Keratinocyte (primary cell): Measurements from ENCODE around the gene KPNA1. TPM values are rescaled to one million over a fixed set of nuclear protein-coding genes. Genes with fewer than 3 reads are reported as not detected.

Experiments
- DNase-seq: peaks from one replicate; pipeline ENCODE4 v3.0.0-alpha.2; 2011; ENCODE audit warnings: low read depth, missing footprints, low spot score
- FAIRE-seq: peaks from 2 replicates; lab custom pipeline; 2011; peaks lifted over from hg19 to GRCh38; lab: Jason Lieb, UNC
- H2AFZ ChIP-seq: 2 replicates; pipeline ENCODE4 v1.6.0; 2012; ENCODE audit warnings: low read length, control low read depth, inconsistent platforms; ENCODE audit not compliant: control insufficient read depth
- H3K27ac ChIP-seq: 2 replicates; pipeline ENCODE4 v1.5.1; 2011; ENCODE audit warnings: low read length; ENCODE audit not compliant: control insufficient read depth, insufficient read depth
- H3K27me3 ChIP-seq: 3 replicates; pipeline ENCODE4 v1.6.0; 2011; ENCODE audit warnings: low read length; ENCODE audit not compliant: control insufficient read depth, insufficient read depth; ENCODE audit errors: extremely low read depth
- H3K36me3 ChIP-seq, 2 experiments: 2 replicates in 1 of 2; 3 replicates in 1 of 2; pipeline ENCODE4 v1.5.1; 2011; ENCODE audit warnings: low read length in 2 of 2, mild to moderate bottlenecking in 1 of 2; ENCODE audit not compliant: control insufficient read depth in 2 of 2, insufficient read depth in 2 of 2; ENCODE audit errors: extremely low read depth in 1 of 2
- H3K4me1 ChIP-seq: 3 replicates; pipeline ENCODE4 v1.5.1; 2011; ENCODE audit warnings: low read length; ENCODE audit not compliant: control insufficient read depth, insufficient read depth; ENCODE audit errors: extremely low read depth
- H3K4me2 ChIP-seq: 3 replicates; pipeline ENCODE4 v1.6.0; 2011; ENCODE audit warnings: low read depth, low read length; ENCODE audit not compliant: control insufficient read depth, insufficient read depth; ENCODE audit errors: extremely low read depth
- H3K4me3 ChIP-seq, 3 experiments: fragments of 200-600 bp in 1 of 3; sonication (generic) in 1 of 3; 2 replicates in 2 of 3; 3 replicates in 1 of 3; pipeline ENCODE4 v1.5.1; 2011 to 2016; ENCODE audit warnings: low read length in 3 of 3, mild to moderate bottlenecking in 3 of 3, control low read depth in 2 of 3, inconsistent platforms in 1 of 3, low read depth in 1 of 3, mixed read lengths in 1 of 3, mixed run types in 1 of 3, moderate library complexity in 1 of 3; ENCODE audit not compliant: control insufficient read depth in 2 of 3, insufficient read depth in 2 of 3; ENCODE audit errors: extremely low read depth in 1 of 3
- H3K79me2 ChIP-seq: 2 replicates; pipeline ENCODE4 v1.6.0; 2012; ENCODE audit warnings: low read length; ENCODE audit not compliant: control insufficient read depth, insufficient read depth
- H3K9ac ChIP-seq: 3 replicates; pipeline ENCODE4 v1.6.0; 2011; ENCODE audit warnings: low read length; ENCODE audit not compliant: control insufficient read depth, insufficient read depth; ENCODE audit errors: extremely low read depth
- H3K9me1 ChIP-seq: 3 replicates; pipeline ENCODE4 v1.6.0; 2011; ENCODE audit warnings: low read length; ENCODE audit not compliant: control insufficient read depth, insufficient read depth; ENCODE audit errors: extremely low read depth
- H3K9me3 ChIP-seq: 2 replicates; pipeline ENCODE4 v1.5.1; 2012; ENCODE audit warnings: low read depth, low read length; ENCODE audit not compliant: control insufficient read depth
- H4K20me1 ChIP-seq: 3 replicates; pipeline ENCODE4 v1.6.0; 2011; ENCODE audit warnings: low read length; ENCODE audit not compliant: control insufficient read depth, insufficient read depth; ENCODE audit errors: extremely low read depth
- CTCF ChIP-seq, 3 experiments: IDR thresholded peaks in 1 of 3; conservative IDR thresholded peaks in 1 of 3; optimal IDR thresholded peaks in 1 of 3; 2 replicates in 2 of 3; 3 replicates in 1 of 3; pipeline versions ENCODE3 to v1.5.1; 2011; ENCODE audit warnings: low read length in 3 of 3, mild to moderate bottlenecking in 3 of 3, moderate library complexity in 2 of 3, control low read depth in 1 of 3, inconsistent platforms in 1 of 3; ENCODE audit not compliant: insufficient read depth in 2 of 3; ENCODE audit errors: extremely low read depth in 1 of 3
- EZH2 ChIP-seq: IDR thresholded peaks from one replicate; pipeline ENCODE4 v1.6.1; 2012; ENCODE audit warnings: inconsistent platforms, mild to moderate bottlenecking, low read length, moderate library complexity
- dilution Hi-C: fragments of 300-500 bp; cut with MboI; formaldehyde crosslinking; loops from one replicate; pipeline ENCODE4 v1.7.0; 2020; ENCODE audit warnings: low sequenced_read_pairs; ENCODE audit not compliant: extremely low pct_ligation_motif_present
- polyA plus RNA-seq, 5 experiments: library from polyadenylated mRNA; depleted of rRNA in 3 of 5; stranded (reverse) in 3 of 5; stranded (forward) in 1 of 5; unstranded in 1 of 5; fragments of >200 nt; gene quantifications; 1 replicate in 1 of 5; 2 replicates in 3 of 5; 3 replicates in 1 of 5; pipeline versions ENCODE4 v1.2.1 to v1.2.3, GENCODE V29; 2011 to 2012; ENCODE audit warnings: missing spikeins in 2 of 5, low read depth in 1 of 5, low replicate concordance in 1 of 5

KPNA1 gene
- polyA plus RNA-seq, 1 donor (not counting 4 experiments of a cell fraction or from before 2014, with no cell fraction given) = 66.7 TPM

DNA sequence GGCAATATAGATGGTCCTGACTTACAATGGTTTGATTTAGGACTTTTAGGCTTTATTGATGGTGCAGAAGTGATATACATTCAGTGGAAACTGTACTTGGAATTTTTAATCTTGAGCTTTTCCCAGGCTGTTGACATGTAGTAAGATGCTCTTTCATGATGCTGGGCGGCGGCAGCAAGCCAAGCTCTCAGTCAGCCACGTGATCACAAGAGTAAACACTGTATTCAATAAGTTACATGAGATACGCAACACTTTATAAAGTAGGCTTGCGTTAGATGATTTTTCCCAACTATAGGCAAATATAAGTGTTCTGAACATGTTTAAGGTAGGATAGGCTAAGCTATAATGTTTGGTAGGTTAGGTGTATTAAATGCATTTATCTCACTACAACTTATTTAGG, 31.4 kb upstream of the KPNA1 start:
- no peaks in the 10 kb centered on the region for H3K9me3 ChIP-seq
- dilution Hi-C loops = no loop called here
- FAIRE-seq = no peak

DNA sequence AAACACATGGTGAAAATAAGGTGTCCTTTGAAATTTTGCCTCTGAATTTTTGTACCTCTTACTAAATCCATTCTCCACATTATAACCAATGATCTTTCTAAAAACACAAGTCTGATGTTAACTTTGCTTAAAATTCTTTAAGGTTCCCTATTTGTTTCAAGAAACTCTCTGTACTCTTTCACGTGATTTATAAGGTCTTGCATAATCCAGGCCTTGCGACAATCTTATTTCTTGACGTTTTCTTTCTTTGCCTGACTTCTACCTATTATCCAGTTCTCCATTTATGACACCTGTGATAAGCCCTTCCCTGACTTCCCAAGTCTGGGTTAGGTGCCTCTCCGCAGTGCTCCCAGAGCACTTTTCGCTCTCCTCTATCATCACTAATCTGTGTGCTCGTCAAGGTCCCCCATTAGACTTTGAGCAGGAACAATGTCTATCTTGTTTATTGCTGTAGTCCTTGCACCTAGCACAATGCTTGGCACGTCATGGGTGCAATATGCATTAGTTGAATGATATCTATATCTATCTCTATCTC, 24.3 kb upstream of the KPNA1 start:
- H3K4me2 ChIP-seq = no peak overlapping the region
- no peak overlapping the region for H3K27ac ChIP-seq
- H3K9me3 ChIP-seq = no peaks in the 10 kb centered on the region
- H3K4me3 ChIP-seq = no peak overlapping the region
- dilution Hi-C loops = no loop called here
- no peaks in the 10 kb centered on the region for H3K9me1 ChIP-seq
- no peak overlapping the region for H3K9ac ChIP-seq
- no peaks in the 10 kb centered on the region for H3K27me3 ChIP-seq
- peaks cover 3% of the 10 kb centered on the region for H4K20me1 ChIP-seq
- TF ChIP-seq EZH2 = no peak
- TF ChIP-seq CTCF (optimal IDR thresholded peaks at IDR 0.05 in 1 of 3, IDR thresholded peaks at IDR 0.05 in 1 of 3, conservative IDR thresholded peaks at IDR 0.05 in 1 of 3; ENCODE audit: extremely low read depth in 1 of 3, insufficient read depth in 2 of 3, low read length in 3 of 3) = no peak
- no peaks in the 10 kb centered on the region for H3K79me2 ChIP-seq
- FAIRE-seq = no peak
- H3K4me1 ChIP-seq = peaks cover 9% of the 10 kb centered on the region
- DNase-seq = no peak
- peaks cover 4 to 13% of the 10 kb centered on the region in 2 experiments for H3K36me3 ChIP-seq
- no peak overlapping the region for H2AFZ ChIP-seq

More for the DNA sequence above, 31.4 kb upstream of the KPNA1 start:
- no peak overlapping the region for H3K9ac ChIP-seq
- no peaks in the 10 kb centered on the region for H3K4me1 ChIP-seq
- no peaks in the 10 kb centered on the region for H4K20me1 ChIP-seq
- TF ChIP-seq CTCF (optimal IDR thresholded peaks at IDR 0.05 in 1 of 3, IDR thresholded peaks at IDR 0.05 in 1 of 3, conservative IDR thresholded peaks at IDR 0.05 in 1 of 3; ENCODE audit: extremely low read depth in 1 of 3, insufficient read depth in 2 of 3, low read length in 3 of 3) = no peak
- TF ChIP-seq EZH2 = no peak
- no peak overlapping the region for H3K4me2 ChIP-seq
- no peak overlapping the region for H2AFZ ChIP-seq
- H3K36me3 ChIP-seq = peaks cover 0 to 22% of the 10 kb centered on the region in 2 experiments
- DNase-seq = no peak
- H3K27me3 ChIP-seq = no peaks in the 10 kb centered on the region
- no peak overlapping the region for H3K4me3 ChIP-seq
- no peaks in the 10 kb centered on the region for H3K9me1 ChIP-seq
- H3K79me2 ChIP-seq = no peaks in the 10 kb centered on the region
- no peak overlapping the region for H3K27ac ChIP-seq
